A549 treated with CORT108297 at 1 μM for 4 hours (cell line): Measurements from ENCODE around the gene CSK. TPM values are rescaled to one million over a fixed set of nuclear protein-coding genes. Genes with fewer than 3 reads are reported as not detected.

ENCODE experiments used
- total RNA-seq: library from RNA; stranded (reverse); fragments of 200-300 nt; extraction: Qiagen RNA extraction; gene quantifications from 5 replicates; pipeline ENCODE4 v1.2.3, GENCODE V29; 2022

Gene CSK
- total RNA-seq: 59.2 to 70.7 TPM (median 66.3 TPM) in 5 replicates

DNA sequence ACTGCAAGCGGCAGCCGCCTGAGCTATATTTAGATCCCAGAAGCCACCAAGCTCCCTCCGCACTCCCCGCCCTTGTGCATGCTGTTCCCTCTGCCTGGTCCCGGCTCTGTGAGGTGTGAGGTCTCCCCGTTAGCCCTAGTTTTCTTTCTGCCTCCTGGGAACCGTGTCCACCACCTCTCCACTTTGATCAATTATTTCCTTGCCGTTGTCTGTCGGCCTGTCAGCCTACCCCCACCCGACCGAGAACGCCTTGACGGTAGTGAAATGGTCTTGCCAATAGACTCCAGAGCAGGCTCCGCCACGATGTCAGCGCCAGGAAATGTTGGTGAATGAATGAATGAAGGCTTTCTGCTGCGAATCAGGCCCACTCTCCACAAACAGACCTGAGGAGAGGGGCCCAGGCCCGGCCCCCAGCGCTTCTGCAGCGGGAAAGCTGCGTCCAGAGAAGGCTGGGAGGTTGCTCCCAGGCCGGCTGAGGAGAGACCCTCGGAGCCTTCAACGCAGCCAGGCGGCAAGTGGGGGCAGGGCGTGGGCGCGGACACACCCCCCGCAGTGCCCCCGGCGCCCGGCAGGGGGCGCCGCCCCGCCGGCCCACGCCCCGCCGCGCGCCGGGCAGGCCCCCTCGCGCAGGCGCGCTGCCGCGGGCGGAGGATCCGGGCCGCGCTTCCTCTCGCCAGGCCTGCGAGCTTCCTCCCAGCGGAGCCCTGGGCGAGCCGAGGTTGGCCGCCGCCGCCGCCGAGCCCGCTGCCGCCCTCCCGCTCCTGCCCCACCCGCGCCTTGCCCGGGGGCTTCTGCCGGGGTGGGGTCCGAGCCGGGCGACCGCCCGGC is at the start of gene CSK:
Gene CSK, plus strand, starts transcription at position 650 of the 828 bp plus-strand sequence. CDS start 16,218 bp downstream, outside the sequence.

DNA sequence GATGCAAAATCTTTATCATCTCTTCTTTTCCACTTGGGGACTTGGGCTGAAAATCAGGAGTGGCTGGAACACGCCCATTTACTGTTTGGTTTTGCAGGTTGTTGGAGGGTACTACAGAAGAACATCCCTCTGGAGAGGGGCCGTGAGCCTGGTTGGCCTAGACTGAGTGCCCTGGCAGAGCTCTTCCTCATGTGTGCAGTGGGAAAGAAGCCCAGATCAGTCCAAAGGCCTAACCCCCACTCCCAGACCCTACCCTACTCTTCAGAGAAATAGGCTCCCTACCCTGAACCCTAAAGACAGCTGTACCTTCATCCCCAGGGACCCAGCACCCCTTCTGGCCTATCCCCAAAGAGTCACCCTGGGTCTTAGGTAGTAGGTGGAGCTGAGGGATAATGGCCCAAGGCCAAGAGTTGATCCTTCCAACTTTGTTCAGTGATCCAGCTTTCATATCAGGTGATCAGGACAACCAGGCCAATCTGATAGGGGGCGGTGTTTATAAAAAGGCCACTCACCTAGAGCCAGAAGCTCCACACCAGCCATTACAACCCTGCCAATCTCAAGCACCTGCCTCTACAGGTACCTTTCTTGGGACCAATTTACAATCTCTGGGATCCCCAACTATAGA is 33.4 kb upstream of the CSK start, which contains the start of gene CYP1A2:
Gene CYP1A2, plus strand, starts transcription at position 524 of the 625 bp plus-strand sequence. CDS start 894 bp downstream, outside the sequence.

GRCh38 chr15:74812533-74812932 is 30.7 kb downstream of the CSK start, which contains the start of gene LMAN1L:
Gene LMAN1L (plus strand): TSS chr15:74812835. CDS start chr15:74812855, 20 bp downstream.

DNA sequence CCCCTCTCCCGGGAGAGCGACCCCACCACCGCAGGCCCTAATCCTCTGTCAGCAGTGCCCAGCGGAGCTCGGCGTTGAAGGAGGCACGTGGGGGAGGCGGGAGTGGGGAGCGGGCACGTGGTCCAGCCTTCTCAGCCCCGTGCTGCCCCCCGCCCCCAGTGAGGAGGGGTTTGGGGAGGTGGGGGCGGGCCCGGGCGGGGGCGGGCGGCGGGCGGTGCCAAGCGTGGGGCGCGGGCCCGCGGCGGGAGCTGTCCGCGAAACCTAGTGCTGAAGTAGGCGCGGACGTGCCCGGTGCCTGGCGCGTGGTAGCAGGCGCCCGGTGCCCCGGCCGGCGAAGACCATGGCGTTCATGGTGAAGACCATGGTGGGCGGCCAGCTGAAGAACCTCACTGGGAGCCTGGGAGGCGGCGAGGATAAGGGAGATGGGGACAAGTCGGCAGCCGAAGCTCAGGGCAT is 44.5 kb downstream of the CSK start, which contains the start of gene CPLX3:
Gene CPLX3, plus strand, starts transcription at position 264 of the 456 bp plus-strand sequence. Its CDS starts 77 bp downstream, at position 341.

GRCh38 chr15:74842581-74843444 is 60.9 kb downstream of the CSK start, which contains the start of gene ULK3:
Gene ULK3 (minus strand): TSS chr15:74843156. CDS start chr15:74843105, 51 bp downstream.

Other genes with a start within 250 kb of the CSK start
- 3.1 to 4.2 TPM (median 3.9 TPM) in 5 replicates for gene ARID3B, start 240.9 kb upstream of the CSK start, total RNA-seq
- 33.3 to 47.6 TPM (median 36.3 TPM) in 5 replicates for gene CLK3, start 166.2 kb upstream of the CSK start, total RNA-seq
- gene EDC3, start 86.1 kb upstream of the CSK start, total RNA-seq: 17.9 to 20.7 TPM (median 18.9 TPM) in 5 replicates
- gene CYP1A1, start 56.6 kb upstream of the CSK start, total RNA-seq: 1.3 to 2.5 TPM (median 2.0 TPM) in 5 replicates
- gene CYP1A2, start 33.2 kb upstream of the CSK start, total RNA-seq: not detected in 5 replicates
- 0.03 to 0.08 TPM (median 0.08 TPM) in 3 of 5 replicates, not detected in the others for gene LMAN1L, start 30.8 kb downstream of the CSK start, total RNA-seq
- gene CPLX3, start 44.5 kb downstream of the CSK start, total RNA-seq: 0.05 to 0.06 TPM in 2 of 5 replicates, not detected in the others
- gene ULK3, start 61.1 kb downstream of the CSK start, total RNA-seq: 27.9 to 41.0 TPM (median 38.2 TPM) in 5 replicates
- gene SCAMP2, start 91.3 kb downstream of the CSK start, total RNA-seq: 55.2 to 69.3 TPM (median 66.6 TPM) in 5 replicates
- gene MPI, start 108.0 kb downstream of the CSK start, total RNA-seq: 28.0 to 35.2 TPM (median 32.6 TPM) in 5 replicates
- 30.0 to 41.1 TPM (median 38.4 TPM) in 5 replicates for gene FAM219B, start 124.8 kb downstream of the CSK start, total RNA-seq
- gene COX5A, start 156.0 kb downstream of the CSK start, total RNA-seq: 505 to 615 TPM (median 535 TPM) in 5 replicates
- 18.6 to 29.7 TPM (median 27.3 TPM) in 5 replicates for gene RPP25, start 174.7 kb downstream of the CSK start, total RNA-seq
- gene SCAMP5, start 213.5 kb downstream of the CSK start, total RNA-seq: 11.8 to 15.0 TPM (median 14.3 TPM) in 5 replicates
- gene PPCDC, start 241.5 kb downstream of the CSK start, total RNA-seq: 16.2 to 22.0 TPM (median 19.9 TPM) in 5 replicates